ENCODE data around the gene COX6A2.

DNA sequence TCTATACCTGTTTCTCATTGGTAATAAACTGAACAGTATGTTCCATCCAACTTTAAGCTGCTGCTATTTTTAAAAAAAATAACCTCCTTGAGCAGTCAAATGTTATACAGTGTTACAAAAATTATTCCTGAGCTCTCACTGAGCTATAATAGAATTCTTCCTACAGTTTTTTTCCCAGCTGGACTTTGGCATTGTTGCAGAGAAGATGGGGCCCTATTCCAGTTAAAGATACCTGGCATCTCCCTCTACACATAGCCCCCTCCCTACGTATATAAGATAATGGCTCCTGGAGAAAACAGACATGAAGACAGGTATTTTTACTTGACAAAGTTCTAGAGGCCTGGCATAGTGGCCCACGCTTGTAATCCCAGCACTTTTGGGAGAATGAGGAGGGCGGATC, 1.6 kb upstream of the COX6A2 start:
- TF ChIP-seq, protein P1, sequence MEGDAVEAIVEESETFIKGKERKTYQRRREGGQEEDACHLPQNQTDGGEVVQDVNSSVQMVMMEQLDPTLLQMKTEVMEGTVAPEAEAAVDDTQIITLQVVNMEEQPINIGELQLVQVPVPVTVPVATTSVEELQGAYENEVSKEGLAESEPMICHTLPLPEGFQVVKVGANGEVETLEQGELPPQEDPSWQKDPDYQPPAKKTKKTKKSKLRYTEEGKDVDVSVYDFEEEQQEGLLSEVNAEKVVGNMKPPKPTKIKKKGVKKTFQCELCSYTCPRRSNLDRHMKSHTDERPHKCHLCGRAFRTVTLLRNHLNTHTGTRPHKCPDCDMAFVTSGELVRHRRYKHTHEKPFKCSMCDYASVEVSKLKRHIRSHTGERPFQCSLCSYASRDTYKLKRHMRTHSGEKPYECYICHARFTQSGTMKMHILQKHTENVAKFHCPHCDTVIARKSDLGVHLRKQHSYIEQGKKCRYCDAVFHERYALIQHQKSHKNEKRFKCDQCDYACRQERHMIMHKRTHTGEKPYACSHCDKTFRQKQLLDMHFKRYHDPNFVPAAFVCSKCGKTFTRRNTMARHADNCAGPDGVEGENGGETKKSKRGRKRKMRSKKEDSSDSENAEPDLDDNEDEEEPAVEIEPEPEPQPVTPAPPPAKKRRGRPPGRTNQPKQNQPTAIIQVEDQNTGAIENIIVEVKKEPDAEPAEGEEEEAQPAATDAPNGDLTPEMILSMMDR (IDR thresholded peaks at IDR 0.05; ENCODE audit: low read length) = no peak
- no peak for TF ChIP-seq EZH2 (optimal IDR thresholded peaks at IDR 0.05; ENCODE audit: low read depth, low read length)
